ENCODE results near the gene COMMD2. TPM values are rescaled to one million over a fixed set of nuclear protein-coding genes. Genes with fewer than 3 reads are reported as not detected.

COMMD2 gene
- total RNA-seq: 21.4 and 27.6 TPM in 2 replicates

GRCh38 chr3:149752051-149752787 is at the start of gene COMMD2:
TSS of gene COMMD2 (minus strand) at chr3:149752489. CDS start at chr3:149752444, 45 bp downstream.

GRCh38 chr3:149792452-149793270 is 40.4 kb upstream of the COMMD2 start, which contains the start of gene ANKUB1:
TSS of gene ANKUB1 (minus strand) at chr3:149792554. CDS start at chr3:149792366, 188 bp downstream.

Other genes with a start within 250 kb of the COMMD2 start
- 70.5 and 90.1 TPM in 2 replicates for gene WWTR1, start 94.5 kb downstream of the COMMD2 start, total RNA-seq
- gene ANKUB1, start 40.1 kb upstream of the COMMD2 start, total RNA-seq: not detected in 2 replicates
- gene RNF13, start 60.7 kb upstream of the COMMD2 start, total RNA-seq: 38.0 and 43.2 TPM in 2 replicates
- 129 and 158 TPM in 2 replicates for gene PFN2, start 218.4 kb upstream of the COMMD2 start, total RNA-seq

All from endothelial cell of coronary artery (primary cell).